GM10266 (cell line): Measurements from ENCODE around the gene LUZP1.
A peak's percentile ranks its signal among the peaks of the same experiment; 100 is the strongest.
"Not testable (repeated sequence)": the region's sequence is repeated elsewhere in the genome, so short reads cannot be mapped to it uniquely, and the experiment has no call there.

Experiments used
- DNase-seq: peaks from one replicate; pipeline ENCODE4 v3.0.0; 2012; ENCODE audit errors: extremely low spot score
- CTCF ChIP-seq: IDR thresholded peaks from 2 replicates; pipeline ENCODE4 v1.5.1; 2012; ENCODE audit warnings: mild to moderate bottlenecking, low read depth; ENCODE audit not compliant: control insufficient read depth, insufficient read depth; ENCODE audit errors: missing control alignments

Gene LUZP1

DNA sequence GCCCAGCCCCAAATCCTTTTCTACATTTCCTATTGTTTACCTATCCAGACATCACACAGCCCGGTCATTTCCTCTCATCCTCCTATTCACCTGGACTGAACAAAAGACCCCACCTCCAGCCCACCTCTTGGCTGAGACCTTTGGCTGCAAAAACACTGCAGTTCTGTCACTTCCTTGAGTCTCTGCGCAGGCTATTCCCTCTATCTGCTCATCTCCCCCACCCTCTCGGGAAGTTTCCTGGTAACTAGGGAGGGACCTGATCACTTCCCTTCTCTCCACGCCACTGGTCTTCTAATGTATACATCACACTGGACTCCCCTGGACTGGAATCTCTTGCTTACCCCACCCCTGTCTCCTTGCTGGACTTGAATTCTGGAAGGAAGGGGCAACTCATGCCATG is 43.3 kb upstream of the LUZP1 start:
- TF ChIP-seq CTCF: no peak
- no peak for DNase-seq

GRCh38 chr1:23210963-23211362 is 42.3 kb upstream of the LUZP1 start:
- no peak for TF ChIP-seq CTCF
- no peak for DNase-seq

DNA sequence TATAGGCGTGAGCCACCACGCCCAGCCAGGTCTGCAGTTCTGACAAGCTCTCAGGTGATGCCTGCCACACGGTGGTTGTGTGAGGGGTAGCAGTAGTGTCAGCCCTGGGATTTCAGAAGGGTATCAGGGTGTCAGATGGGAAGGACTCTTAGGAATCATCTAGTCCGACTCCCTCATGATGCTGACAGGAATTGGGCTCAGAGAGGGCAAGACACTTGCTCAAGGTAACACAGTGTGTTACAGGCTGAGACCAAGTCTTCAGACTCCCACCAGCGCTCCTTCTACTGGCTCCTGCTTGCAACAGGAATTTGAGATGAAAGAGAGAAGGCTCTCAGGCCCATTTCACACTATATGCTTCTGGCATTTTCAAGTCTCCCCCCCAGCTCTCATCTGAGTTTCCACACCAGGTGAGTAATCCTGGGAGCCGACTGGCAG is 41.7 kb upstream of the LUZP1 start:
- no peak for DNase-seq

GRCh38 chr1:23209770-23210169 is 41.1 kb upstream of the LUZP1 start:
- TF ChIP-seq CTCF: no peak
- DNase-seq: no peak

More for the DNA sequence above, 41.7 kb upstream of the LUZP1 start:
- TF ChIP-seq CTCF: peak; percentile 35

DNA sequence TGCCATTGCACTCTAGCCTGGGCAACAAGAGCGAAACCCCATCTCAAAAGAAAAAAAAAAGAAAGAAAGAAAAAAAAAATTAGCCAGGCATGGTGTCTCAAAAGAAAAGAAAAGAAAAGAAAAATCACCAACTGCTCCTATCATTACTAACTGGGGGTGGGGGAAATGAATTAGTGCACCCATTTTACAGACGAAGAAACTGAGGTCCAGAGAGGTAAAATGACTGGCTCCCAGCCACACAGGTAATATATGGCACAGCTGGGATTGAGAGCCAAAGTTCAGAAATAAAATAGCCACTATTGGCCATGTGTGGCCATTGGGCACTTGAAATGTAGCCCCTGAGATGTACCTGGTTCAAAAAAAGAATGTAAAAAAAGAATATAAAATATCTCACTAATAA is 39.9 kb upstream of the LUZP1 start:
- TF ChIP-seq CTCF: no peak
- no peak for DNase-seq

GRCh38 chr1:23207733-23208132 is 39.1 kb upstream of the LUZP1 start:
- DNase-seq: not testable (repeated sequence)

DNA sequence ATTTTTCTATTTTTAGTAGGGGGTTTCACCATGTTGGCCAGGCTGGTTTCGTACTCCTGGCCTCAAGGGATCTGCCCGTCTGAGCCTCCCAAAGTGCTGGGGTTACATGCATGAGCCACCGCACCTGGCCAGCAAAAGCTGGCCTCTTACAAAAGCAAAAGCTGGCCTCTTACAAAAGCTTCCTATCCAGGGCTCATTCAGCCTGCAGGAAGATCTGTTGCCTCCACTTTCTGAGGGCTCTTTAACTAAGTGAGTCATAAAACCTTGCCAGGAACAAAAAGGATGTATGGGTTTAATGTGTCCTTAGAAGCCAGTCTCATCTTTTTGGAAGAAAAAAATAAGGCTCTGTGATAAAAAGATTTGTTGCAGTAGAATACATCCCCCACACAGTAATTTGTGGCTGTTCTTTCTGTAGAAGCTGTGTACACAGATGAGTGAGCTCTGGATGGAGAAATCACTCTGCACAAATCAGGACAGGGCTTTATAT is 33.6 kb upstream of the LUZP1 start:
- DNase-seq: no peak
- no peak for TF ChIP-seq CTCF

DNA sequence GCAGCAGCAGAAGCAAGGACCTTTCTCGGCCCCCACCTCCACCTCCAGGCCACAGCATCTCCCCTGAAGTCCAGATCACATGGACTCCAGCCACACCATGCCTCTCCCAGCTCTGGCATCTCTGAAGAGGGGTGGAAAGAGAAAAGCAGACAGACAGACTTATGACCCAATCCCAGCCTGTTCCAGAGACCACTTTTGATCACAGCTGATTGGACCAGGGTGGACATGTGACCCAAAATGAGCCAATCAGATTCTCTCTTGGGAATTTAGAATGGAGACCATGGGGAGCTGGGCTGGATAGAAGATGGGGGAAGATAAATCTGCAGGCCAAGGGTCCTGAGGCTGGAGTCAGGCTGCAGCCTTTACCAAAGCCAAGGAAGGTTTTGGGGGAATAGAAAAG is 32.2 kb upstream of the LUZP1 start:
- TF ChIP-seq CTCF: no peak

More for the DNA sequence above, 32.2 kb upstream of the LUZP1 start:
- no peak for DNase-seq
